ENCODE data around the gene PTGR1. TPM values are rescaled to one million over a fixed set of nuclear protein-coding genes. Genes with fewer than 3 reads are reported as not detected.

The PTGR1 gene
- total RNA-seq, 1 experiment from 2014 or later: 20.9 TPM

DNA sequence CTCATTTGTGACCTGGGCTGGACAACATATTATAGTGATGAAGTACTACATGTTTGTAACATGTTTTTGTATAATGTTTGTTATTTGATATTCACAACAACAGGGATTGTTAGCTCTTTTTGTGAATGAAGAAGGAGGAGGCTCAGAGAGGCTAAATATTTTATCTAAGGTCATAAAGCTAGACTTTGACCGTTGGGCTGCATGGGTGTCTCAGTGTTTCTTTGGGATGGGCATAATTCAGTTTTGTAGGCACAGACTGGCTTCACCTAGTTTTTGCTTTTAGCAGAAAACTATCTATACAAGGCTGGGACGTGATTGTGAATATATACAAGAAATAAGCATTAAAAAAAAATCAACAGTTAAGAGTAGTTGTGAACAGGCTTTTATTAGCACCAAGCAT lies 47.0 kb upstream of the PTGR1 start:
- no peak for TF ChIP-seq EZH2 (IDR thresholded peaks at IDR 0.05; ENCODE audit: borderline replicate concordance, low read depth, low read length, poor library complexity, severe bottlenecking)
- TF ChIP-seq, protein P1, sequence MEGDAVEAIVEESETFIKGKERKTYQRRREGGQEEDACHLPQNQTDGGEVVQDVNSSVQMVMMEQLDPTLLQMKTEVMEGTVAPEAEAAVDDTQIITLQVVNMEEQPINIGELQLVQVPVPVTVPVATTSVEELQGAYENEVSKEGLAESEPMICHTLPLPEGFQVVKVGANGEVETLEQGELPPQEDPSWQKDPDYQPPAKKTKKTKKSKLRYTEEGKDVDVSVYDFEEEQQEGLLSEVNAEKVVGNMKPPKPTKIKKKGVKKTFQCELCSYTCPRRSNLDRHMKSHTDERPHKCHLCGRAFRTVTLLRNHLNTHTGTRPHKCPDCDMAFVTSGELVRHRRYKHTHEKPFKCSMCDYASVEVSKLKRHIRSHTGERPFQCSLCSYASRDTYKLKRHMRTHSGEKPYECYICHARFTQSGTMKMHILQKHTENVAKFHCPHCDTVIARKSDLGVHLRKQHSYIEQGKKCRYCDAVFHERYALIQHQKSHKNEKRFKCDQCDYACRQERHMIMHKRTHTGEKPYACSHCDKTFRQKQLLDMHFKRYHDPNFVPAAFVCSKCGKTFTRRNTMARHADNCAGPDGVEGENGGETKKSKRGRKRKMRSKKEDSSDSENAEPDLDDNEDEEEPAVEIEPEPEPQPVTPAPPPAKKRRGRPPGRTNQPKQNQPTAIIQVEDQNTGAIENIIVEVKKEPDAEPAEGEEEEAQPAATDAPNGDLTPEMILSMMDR (conservative IDR thresholded peaks at IDR 0.05; ENCODE audit: low read depth, low read length): no peak
- CTCF ChIA-PET: no interaction called here
- POLR2A ChIA-PET (ENCODE audit: low non-redundant PET): no interaction called here
- intact Hi-C loops (cut with micrococcal nuclease; ENCODE audit: unreplicated experiment): no loop called here
- DNase-seq (ENCODE audit: low spot score): no peak
- H3K4me1 ChIP-seq (ENCODE audit: insufficient read depth, low read length, poor library complexity, severe bottlenecking): no peaks in the 10 kb centered on the region
- no peaks in the 10 kb centered on the region for H3K9me3 ChIP-seq (ENCODE audit: low read depth, low read length, poor library complexity, severe bottlenecking)
- no peak overlapping the region for H3K27ac ChIP-seq (ENCODE audit: low read depth, low read length, poor library complexity, severe bottlenecking)
- no peak overlapping the region for H3K4me3 ChIP-seq (ENCODE audit: low read depth, low read length, poor library complexity, severe bottlenecking)
- no TSS peak for BruUV-seq (replicated peaks)
- no peaks in the 10 kb centered on the region for H3K27me3 ChIP-seq (replicated peaks; ENCODE audit: insufficient read depth, low read depth, low read length, poor library complexity)
- peaks cover 20% of the 10 kb centered on the region for H3K36me3 ChIP-seq (ENCODE audit: insufficient read depth, low read length, poor library complexity, severe bottlenecking)

DNA sequence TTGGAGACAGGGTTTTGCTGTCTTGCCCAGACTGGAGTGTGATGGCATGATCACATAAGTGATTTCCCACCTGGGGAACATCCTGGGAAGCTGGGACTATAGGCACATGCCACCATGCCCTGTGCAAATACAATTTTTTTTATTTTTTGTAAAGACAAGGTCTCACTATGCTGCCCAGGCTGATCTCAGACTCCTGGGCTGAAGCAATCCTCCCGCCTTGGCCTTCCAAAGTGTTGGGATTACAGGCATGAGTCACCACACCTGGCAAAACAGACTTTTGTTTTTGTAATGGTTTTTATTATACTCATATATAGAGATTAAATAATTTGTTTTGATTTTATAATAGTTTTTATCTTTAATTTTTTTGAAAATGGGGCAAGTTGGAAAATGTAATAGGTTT lies 46.4 kb upstream of the PTGR1 start:
- ChIA-PET CTCF (no interaction called here), POLR2A (ENCODE audit: low non-redundant PET) (no interaction called here)
- DNase-seq (ENCODE audit: low spot score): no peak

DNA sequence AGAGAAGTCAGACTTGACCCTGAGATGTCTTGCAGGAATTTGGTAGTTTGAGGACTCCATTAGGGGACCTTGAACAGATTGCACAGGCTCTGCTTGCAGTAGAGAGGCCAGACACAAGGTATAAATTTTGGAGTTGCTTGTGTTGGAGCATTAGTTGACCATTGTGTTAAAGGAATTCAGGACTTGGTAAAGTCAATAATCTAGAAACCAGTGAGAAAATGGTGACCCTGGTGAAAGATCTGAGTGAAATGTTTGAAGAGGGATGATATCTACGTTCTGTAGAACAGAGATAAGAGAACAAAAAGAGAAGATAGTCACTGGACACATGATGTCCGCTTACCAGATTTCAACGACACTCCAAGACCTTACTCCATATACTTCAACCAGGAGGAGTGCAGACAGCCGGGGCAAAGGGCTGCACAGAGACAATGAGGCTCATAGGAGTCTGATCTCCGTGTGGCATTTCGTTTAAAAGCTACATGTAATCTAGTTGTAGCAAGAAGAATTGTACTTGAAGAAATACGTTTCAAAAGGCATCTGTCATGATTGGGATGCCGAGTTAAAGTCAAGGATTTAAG lies 44.8 kb upstream of the PTGR1 start:
- intact Hi-C loops (cut with micrococcal nuclease; ENCODE audit: unreplicated experiment): no loop called here
- DNase-seq (ENCODE audit: low spot score): no peak
- Histone ChIP-seq H3K4me1 (ENCODE audit: insufficient read depth, low read length, poor library complexity, severe bottlenecking) (no peaks in the 10 kb centered on the region), H3K27ac (ENCODE audit: low read depth, low read length, poor library complexity, severe bottlenecking) (no peak overlapping the region), H3K27me3 (replicated peaks; ENCODE audit: insufficient read depth, low read depth, low read length, poor library complexity) (no peaks in the 10 kb centered on the region), H3K36me3 (ENCODE audit: insufficient read depth, low read length, poor library complexity, severe bottlenecking) (peaks cover 10% of the 10 kb centered on the region), H3K9me3 (ENCODE audit: low read depth, low read length, poor library complexity, severe bottlenecking) (no peaks in the 10 kb centered on the region), H3K4me3 (ENCODE audit: low read depth, low read length, poor library complexity, severe bottlenecking) (no peak overlapping the region)
- no TSS peak for BruUV-seq (replicated peaks)
- ChIA-PET CTCF (no interaction called here), POLR2A (ENCODE audit: low non-redundant PET) (no interaction called here)
- no peak for TF ChIP-seq EZH2 (IDR thresholded peaks at IDR 0.05; ENCODE audit: borderline replicate concordance, low read depth, low read length, poor library complexity, severe bottlenecking)
- TF ChIP-seq, protein P1 (conservative IDR thresholded peaks at IDR 0.05; ENCODE audit: low read depth, low read length): no peak

More for the DNA sequence above, 46.4 kb upstream of the PTGR1 start:
- no peaks in the 10 kb centered on the region for H3K9me3 ChIP-seq (ENCODE audit: low read depth, low read length, poor library complexity, severe bottlenecking)
- H3K4me3 ChIP-seq (ENCODE audit: low read depth, low read length, poor library complexity, severe bottlenecking): no peak overlapping the region
- TF ChIP-seq, protein P1 (conservative IDR thresholded peaks at IDR 0.05; ENCODE audit: low read depth, low read length): no peak
- no TSS peak for BruUV-seq (replicated peaks)
- no peak overlapping the region for H3K27ac ChIP-seq (ENCODE audit: low read depth, low read length, poor library complexity, severe bottlenecking)
- intact Hi-C loops (cut with micrococcal nuclease; ENCODE audit: unreplicated experiment): no loop called here
- H3K4me1 ChIP-seq (ENCODE audit: insufficient read depth, low read length, poor library complexity, severe bottlenecking): no peaks in the 10 kb centered on the region
- H3K27me3 ChIP-seq (replicated peaks; ENCODE audit: insufficient read depth, low read depth, low read length, poor library complexity): no peaks in the 10 kb centered on the region
- H3K36me3 ChIP-seq (ENCODE audit: insufficient read depth, low read length, poor library complexity, severe bottlenecking): peaks cover 20% of the 10 kb centered on the region

All from A673 (cell line).